Retinal pigment epithelial cell (primary cell): Measurements from ENCODE around the gene HMOX1.

ENCODE experiments used
- DNase-seq: peaks from one replicate; pipeline ENCODE4 v3.0.0-alpha.2; 2010; ENCODE audit warnings: low read depth
- H3K4me3 ChIP-seq: 2 replicates; pipeline ENCODE4 v1.5.1; 2011; ENCODE audit warnings: mild to moderate bottlenecking, low read length, control low read depth, moderate library complexity
- TF ChIP-seq, protein P1 (sequence below): conservative IDR thresholded peaks from 2 replicates; pipeline ENCODE4 v1.5.1; 2011; ENCODE audit warnings: low read depth, low read length, control low read depth, inconsistent platforms

Gene HMOX1

DNA sequence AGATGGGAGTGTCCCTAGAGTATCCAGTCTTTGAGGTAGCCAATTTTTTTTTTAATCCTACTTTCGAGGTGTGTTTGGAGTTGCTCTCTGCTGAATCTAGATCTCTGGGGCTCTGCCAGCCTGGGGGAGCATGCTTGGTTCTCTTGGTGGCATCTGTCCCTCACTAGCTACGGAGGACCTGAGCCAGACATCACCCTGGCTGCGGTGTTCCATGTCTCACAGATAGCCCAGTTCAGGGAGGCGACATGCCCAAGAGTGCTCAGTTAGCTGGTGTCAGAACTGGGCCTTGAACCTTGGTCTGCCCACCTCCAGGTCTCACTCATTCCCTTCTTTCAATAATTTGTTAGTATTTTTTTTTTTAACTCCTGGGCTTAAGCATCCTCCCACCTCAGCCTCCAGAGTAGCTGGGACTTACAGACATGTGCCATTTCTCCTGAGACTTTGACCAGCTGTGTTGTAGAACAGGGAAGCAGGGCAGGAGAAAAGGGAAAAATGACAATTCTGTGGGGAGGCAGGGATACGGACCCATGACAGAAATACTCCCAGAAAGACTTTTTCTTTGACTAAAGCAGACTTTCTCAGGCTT lies 621 bp downstream of the HMOX1 start:
- peak overlapping the region; percentile 65 for H3K4me3 ChIP-seq
- TF ChIP-seq, protein P1, sequence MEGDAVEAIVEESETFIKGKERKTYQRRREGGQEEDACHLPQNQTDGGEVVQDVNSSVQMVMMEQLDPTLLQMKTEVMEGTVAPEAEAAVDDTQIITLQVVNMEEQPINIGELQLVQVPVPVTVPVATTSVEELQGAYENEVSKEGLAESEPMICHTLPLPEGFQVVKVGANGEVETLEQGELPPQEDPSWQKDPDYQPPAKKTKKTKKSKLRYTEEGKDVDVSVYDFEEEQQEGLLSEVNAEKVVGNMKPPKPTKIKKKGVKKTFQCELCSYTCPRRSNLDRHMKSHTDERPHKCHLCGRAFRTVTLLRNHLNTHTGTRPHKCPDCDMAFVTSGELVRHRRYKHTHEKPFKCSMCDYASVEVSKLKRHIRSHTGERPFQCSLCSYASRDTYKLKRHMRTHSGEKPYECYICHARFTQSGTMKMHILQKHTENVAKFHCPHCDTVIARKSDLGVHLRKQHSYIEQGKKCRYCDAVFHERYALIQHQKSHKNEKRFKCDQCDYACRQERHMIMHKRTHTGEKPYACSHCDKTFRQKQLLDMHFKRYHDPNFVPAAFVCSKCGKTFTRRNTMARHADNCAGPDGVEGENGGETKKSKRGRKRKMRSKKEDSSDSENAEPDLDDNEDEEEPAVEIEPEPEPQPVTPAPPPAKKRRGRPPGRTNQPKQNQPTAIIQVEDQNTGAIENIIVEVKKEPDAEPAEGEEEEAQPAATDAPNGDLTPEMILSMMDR, result no peak

DNA sequence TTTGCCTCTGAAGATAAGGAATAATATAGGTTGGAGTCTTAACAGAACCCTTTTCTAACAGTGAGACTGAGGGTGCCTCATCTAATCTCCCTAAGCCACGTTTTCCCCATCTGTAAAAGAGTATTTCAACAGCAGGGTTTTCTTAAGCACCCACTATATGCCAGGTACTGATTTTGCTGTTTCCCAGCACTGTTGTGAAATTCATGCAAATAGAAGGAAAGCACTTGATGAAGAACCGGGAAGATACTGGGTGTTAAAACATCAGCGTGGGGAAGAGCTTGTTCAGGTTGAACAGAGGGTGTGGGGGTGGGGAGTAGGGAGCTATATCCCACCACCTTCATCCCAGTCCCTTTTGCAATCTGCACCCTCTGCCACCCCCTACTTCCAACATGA lies 2.8 kb downstream of the HMOX1 start:
- no peak for DNase-seq
- TF ChIP-seq, protein P1, result no peak
- H3K4me3 ChIP-seq, result no peak overlapping the region

More for the DNA sequence above, 621 bp downstream of the HMOX1 start:
- no peak for DNase-seq

DNA sequence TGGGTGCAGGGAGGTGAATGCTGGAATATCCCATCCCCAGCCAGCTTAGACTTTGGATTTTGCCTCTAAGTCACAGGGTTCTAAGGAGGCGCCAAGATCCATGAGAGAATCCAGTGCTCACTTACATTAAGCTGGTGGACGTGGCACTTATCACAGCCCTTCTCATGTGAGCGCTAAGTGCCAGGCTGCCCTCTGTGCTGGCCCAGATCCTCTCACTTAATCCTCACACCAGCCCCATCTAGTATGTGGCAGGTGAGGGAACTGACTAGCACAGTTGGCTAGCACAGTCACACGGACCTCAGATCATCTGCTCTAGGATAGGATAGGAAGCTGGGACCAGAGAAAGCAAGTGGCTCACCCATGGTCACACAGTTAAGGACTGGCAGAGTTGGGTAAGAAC lies 3.6 kb downstream of the HMOX1 start:
- no peak overlapping the region for H3K4me3 ChIP-seq
- TF ChIP-seq, protein P1, result no peak
- DNase-seq, result peak; percentile 55

DNA sequence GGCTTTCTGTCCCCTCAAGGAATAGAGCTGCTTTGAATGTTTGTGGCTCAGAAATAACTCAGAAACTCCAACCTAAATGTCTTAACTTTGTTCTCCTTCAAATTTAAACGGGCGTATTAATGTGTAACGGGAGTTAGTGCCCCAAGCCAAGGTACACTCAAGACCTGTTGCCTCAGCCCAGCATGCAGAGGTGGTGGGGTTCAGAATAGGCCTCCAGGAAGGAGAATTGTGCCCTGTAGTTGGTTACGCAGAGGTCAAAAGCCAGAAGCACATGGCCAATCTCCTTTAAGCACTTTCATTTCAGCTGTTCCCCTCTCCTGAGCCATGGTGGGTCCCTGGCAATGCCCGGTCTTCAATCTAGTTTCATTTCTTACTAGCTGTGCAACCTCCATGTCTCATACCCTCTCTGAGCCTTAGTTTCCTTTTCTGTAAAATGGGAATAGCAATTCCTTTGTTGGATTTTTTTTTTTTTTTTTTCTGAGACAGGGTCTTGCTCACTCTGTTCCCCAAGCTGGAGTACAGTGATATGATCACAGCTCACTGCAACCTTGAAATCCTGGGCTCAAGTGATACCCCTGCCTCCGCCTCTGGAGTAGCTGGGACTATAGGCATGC lies 4.2 kb downstream of the HMOX1 start:
- TF ChIP-seq, protein P1, result no peak
- no peak overlapping the region for H3K4me3 ChIP-seq

DNA sequence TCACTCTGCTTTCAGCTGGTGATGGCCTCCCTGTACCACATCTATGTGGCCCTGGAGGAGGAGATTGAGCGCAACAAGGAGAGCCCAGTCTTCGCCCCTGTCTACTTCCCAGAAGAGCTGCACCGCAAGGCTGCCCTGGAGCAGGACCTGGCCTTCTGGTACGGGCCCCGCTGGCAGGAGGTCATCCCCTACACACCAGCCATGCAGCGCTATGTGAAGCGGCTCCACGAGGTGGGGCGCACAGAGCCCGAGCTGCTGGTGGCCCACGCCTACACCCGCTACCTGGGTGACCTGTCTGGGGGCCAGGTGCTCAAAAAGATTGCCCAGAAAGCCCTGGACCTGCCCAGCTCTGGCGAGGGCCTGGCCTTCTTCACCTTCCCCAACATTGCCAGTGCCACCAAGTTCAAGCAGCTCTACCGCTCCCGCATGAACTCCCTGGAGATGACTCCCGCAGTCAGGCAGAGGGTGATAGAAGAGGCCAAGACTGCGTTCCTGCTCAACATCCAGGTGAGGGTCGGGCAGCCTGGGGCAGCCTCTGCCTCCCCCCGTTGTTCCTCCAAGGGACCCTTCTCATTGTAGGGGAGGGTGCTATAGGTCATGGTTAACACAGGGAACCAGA lies 5.9 kb downstream of the HMOX1 start:
- no peak for DNase-seq
- TF ChIP-seq, protein P1, result no peak
- no peak overlapping the region for H3K4me3 ChIP-seq

More for the DNA sequence above, 4.2 kb downstream of the HMOX1 start:
- DNase-seq, result no peak

DNA sequence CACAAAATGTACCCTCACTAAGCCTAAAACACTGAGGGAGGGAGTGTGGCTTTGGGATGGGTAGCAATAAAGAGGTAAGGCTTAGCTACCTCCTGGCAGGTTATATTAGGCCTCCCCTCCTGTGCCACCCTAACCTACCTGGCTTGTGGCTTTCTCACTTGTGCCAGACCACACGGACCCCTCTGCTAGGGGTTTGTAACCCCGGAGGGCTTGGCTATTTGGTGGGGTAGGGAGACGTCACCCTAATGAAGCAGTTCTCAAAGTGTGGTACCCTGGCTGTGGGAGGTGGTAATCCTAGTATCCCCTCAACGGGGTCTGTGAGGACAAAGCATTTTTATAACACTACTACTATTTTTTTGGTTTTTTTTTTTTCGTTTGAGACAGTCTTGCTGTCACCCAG lies 10.0 kb downstream of the HMOX1 start:
- no peak for DNase-seq
- no peak overlapping the region for H3K4me3 ChIP-seq
- TF ChIP-seq, protein P1, result no peak

DNA sequence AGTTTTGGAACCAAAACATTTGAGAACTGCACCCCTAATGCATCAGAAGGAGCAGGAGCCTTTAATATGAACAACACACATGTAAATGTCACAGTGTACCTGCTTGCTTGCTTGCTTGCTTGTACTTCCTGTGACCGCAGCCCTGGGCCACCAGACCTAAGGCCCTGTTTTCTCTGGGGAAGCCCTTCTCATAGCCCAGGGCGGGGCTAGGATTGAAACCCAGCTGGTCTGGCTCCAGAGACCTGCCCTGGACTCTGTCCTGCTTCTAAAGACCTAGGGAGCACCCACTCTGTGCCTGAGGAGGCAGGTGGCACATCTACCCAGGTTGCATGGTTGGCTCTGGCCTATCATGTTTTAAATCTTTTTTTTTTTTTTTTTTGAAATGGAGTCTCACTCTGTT lies 11.5 kb downstream of the HMOX1 start:
- no peak for DNase-seq
- H3K4me3 ChIP-seq, result no peak overlapping the region
- TF ChIP-seq, protein P1, result no peak
